Activated T-cell treated with anti-CD3 and anti-CD28 coated beads for 48 hours (primary cell): ENCODE results near the gene SHROOM3.
"Not testable (repeated sequence)": the region's sequence is repeated elsewhere in the genome, so short reads cannot be mapped to it uniquely, and the experiment has no call there.

Experiments used
- DNase-seq: peaks from one replicate; pipeline ENCODE4 v3.0.0-alpha.2; 2020; ENCODE audit warnings: low read depth

The SHROOM3 gene

DNA sequence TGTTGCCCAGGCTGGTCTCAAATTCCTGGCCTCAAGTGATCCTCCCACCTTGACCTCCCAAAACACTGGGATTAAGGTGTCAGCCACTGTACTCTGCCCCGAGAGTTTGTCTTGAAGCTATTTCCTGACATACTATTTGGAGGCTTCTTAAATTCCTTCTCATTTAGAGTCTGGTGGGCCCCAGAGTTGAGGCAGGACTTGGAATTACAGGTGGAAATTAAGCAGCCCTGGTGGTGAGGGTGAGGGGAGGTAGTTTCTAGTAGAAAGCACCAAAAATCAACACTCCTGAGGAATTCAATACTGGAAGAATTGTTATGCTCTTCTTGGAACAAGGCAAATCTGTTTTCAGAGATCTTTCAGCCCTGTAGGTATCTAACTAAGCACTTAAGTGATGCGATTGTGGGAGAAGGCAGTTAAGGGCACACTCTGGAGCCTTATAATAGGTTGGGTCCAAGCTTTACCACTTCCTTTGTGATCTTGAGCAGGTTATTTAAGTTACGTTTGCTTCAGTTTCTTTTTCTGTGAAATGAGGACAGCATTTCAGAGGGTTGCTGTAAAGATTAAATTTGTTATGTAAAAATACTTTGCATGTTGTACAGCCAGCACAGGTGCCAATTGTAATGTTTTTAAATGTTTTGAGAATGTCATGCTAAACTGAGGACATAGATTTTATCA lies 262.2 kb downstream of the SHROOM3 start:
- no peak for DNase-seq

DNA sequence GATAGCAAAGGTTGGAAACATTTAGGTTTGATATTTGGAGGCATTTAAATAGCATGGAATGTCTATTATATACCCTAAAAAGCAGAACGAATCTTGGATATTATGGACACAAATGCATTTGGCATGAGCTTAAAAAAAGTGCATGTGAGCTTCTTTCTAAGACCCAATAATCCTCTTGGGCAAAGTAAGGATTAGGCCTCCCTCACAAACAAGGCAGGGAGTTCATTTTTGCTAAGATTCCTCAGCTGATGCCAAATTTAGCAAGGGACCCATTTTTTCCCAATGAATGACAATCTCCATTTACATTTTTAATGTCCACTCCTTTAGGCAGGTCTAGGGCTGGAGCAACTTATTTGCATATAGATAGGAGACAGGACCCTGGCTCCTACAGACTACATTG lies 263.1 kb downstream of the SHROOM3 start:
- no peak for DNase-seq

DNA sequence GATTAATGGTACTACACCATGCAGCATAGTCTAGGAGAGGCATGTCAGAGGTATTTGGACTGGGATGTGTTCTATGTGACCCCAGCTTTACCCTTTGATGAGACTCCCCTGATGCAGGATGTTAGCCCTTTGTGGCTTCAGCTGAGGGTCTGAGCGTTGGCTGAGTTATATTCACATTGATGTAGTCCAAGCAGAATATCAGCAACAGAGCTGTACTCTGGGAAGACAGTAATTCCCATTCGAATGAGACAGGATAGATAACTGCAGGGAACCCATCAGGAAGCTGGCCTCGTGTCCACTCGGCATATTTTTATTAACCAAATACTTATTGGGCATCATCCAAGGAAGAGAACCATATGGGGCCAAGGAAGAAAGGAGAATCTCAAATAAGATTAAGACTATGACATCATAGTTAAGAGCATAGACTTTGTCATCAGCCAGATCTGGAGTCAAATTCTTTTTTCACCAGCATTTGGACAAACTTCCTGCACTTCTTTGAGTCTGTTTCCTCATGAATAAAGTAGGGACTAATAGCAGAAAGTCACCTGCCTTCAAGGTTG lies 264.8 kb downstream of the SHROOM3 start:
- DNase-seq: no peak

DNA sequence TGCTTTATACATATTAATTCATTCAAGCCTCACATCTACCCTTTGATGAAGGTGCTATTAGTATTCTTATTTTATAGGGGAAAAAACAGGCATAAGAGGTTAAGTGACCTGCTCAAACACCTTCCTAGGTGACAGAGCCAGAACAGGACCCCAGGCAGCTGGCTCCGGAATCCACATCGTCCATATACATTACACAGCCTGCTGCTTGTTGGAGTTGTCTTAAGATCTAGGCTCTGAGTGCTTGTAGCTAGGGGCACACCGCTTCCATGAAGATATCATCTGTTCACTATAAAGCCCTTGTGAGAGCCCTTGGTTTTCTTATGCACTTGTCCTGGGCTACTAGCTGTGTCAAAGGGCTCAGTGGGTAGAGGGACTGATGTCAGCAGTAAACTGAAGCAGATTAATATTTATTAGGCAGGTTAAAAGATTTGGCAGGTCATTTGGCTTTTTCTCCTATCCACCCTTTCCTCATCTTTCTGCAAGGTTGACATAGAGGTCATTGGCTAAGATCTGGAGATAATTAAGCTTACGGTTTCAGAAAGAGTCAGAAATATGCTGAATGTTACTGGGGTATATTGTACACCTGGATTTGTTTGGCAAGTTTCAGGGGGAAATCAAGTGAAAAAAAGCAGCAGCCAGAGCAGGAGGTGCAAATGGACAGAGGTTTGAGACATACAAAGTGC lies 267.6 kb downstream of the SHROOM3 start:
- no peak for DNase-seq

DNA sequence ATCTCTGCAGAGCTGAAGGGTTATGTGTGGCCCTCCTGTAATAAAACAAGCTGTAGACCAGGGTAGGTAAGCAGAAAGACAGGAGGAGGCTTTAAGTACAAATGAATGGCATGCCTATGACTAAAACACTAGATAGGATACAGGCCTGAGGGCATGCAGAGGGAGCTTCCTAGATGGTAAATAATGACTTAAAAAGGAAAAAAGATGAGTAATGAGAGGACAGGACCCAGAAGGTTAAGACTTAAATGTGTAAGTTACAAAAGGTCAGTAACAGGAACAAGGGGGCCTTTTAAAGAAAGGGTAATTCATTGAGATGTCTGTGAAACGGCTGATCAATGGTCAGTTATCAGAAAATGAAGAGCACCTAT lies 268.1 kb downstream of the SHROOM3 start:
- DNase-seq: no peak

DNA sequence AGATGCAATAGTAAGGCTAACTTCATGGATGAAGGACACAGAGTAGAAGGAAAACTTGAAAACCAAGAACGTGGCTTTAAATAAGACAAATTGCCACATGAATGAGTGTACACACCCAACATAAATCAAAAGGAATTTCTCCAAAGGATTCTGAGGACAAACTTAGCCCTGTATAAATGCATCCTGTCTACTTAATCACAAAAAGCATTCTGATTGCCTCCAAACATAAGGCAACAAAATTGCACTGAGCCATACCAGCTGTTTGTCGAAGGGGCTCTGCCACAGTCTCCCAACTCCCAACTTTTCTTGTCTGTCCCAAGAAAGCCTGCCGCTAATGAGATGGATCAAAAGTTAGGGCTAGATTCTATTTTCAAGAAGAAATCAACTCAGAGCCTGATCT lies 268.6 kb downstream of the SHROOM3 start:
- no peak for DNase-seq

DNA sequence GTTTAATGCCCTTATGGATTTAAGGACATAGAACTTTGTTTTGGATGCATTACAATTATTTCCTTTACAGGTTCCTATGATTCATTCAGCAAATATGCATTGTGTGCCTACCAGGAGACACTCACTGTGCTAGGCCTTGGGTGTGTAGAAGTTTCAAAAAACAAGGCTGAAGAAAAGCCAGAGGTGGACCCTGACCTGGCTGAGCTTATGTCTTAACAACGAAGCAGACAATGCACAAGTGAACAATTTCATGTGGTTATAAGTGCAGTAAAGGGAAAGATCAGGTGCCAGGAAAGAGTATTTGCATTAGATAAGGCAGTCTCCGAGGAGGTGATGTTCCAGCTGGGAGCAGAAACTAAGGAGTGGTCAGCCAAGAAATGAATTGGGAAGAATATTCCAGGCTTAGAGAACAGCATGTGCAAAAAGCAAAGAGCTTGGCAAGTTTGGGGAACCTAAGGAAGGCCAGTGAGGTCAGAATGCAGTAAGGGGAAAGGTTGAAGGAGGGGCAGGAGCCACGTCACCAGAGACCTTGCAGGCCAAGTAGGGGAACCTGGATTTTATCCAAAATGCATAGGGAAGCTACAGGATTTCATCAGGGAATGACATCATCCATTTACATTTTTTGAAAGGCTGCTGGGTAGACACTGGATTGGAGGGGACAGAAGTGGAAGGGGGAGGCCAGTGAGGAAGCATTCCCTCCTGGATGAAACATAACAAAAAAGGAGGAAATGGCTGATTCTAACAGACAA lies 269.3 kb downstream of the SHROOM3 start:
- DNase-seq: no peak

DNA sequence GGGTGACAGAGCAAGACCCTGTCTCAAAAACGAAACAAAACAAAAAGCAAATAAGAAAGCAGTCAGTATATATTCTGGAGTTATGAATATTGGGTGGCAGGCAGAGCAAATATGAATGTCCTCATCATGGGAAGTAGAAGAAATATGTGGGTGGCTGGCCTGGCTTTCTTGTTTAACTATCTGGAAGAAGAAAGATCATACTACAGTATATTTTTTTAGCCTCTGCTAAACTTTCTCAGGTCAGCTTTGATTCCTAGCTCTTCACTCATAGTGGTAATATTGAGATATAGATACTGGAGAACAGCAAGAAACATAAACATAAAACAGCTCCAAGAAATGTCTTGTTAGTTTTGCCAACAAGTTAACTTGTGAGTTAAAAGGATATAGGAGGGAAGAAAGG lies 270.4 kb downstream of the SHROOM3 start:
- DNase-seq: no peak

DNA sequence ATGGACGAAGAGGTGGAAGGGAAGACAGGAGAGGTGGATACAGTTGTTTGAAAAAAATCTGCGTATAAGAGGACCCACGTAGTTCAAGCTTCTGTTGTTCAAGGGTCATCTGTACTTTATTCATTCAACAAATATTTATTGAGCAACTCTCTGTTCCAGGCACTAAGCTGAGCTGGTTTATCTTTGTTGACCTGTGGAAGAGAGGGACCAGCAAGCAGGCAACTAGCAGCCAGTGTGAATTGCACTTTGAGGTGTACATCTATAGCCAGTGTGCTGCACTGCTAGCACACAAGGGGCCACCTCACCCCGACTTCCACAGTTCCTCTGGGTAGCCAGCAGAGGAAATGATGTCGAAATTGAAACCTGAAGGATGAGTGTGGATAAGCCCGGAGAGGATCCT lies 271.6 kb downstream of the SHROOM3 start:
- no peak for DNase-seq

DNA sequence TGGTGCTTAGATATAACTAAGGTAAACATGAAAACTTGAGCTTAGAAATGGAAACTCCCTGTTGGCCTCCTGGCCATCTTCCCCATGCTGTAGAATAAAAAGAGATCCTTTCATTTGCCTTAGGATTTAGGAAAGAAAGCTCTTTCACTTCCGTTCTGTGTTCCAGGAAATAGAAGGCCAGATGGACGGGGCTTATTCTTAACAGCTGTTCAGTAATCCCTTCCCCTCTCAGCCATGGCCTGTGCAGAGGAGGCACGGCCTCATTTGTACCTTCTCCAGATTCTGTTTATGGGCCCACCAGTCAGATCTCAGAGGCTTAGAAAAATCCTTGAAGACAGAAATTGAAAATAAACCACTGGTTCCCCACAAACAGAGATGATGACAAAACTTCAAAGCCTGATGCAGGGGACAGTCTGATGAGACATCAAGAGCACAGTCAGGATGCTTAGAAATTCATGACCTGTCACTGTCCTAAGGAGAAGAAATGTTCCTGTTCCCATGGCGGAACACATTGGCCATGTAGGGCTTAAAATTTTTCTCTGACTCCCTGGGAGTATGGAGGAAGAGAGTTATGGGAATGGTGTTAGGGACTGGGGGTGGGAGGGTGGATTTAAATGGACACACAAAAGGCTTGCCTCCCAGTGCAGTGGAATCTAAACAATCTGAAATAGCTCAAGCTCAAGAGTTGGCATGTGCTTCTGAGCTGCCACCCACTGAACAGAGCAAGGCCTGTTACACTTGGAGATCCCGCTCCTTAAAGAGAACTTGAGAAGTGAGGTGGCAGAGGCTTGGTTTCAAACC lies 274.1 kb downstream of the SHROOM3 start:
- DNase-seq: no peak

DNA sequence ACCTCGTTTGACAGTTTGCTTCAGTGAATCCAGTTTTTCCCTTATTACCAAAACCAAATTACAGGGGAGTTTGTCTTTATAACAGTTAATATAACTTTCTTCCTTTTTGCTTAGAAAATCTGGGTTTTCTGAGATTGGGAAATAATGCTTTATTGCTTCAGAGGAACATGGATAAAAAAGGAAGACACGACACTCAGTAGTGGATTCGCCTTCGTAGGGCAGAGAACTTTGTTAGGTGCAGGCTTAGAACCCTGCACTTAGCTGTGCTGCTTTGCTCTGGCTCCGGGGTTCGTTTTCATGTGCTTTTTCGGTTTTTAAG lies 274.7 kb downstream of the SHROOM3 start:
- DNase-seq: no peak

DNA sequence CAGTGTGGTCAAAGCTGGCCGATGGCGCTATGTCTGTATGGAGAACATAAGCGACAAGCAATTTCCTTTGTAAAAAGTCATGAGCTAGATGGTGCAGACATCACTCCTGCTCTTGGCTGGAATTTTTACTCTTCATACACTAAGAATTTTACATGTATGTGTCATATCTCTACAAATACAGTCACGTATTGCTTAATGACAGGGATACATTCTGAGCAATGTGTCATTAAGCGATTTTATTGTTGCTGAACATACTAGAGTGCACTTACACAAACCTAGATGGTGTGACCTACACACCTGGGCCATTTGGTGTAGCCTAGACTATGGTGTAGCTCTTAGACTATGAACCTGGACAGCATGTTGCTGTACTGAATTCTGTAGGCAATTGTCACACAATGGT lies 277.5 kb downstream of the SHROOM3 start:
- DNase-seq: no peak

DNA sequence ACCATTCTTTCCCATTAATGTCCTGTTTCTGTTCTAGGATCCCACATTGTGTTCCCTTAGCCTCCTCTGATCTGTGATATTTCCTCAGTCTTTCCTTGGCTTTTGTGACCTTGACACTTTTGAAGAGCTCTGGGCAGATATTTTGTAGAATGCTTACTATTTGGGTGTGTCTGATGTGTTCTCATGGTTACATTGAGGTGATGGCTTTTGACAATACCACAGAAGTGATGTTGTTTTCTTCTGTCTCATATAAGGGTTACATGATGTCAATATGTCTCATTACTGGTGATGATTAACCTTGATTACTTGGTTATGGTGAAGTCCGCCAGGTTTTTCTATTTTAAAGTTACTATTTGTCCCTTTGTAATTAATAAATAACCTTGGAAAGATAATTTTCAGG lies 279.2 kb downstream of the SHROOM3 start:
- DNase-seq: no peak

DNA sequence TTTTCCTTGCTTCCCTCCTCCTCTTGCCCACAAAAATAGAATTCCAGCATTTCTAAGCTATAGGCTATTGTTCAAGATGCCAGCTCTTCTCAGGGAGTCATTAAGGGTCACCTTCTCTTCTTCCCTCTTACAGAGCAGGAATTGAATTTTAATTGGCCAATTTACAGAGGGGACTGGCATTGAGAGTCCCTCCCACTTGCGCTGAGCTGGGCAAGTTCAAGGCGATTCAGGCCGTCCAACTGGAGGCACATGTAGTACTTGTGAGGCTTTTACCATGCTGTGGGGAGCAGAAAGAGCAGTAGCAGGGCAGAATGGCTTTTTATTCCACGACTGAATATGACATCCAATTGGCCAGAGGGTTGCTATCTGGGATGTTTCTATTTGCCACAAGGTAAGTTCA lies 281.0 kb downstream of the SHROOM3 start:
- no peak for DNase-seq

DNA sequence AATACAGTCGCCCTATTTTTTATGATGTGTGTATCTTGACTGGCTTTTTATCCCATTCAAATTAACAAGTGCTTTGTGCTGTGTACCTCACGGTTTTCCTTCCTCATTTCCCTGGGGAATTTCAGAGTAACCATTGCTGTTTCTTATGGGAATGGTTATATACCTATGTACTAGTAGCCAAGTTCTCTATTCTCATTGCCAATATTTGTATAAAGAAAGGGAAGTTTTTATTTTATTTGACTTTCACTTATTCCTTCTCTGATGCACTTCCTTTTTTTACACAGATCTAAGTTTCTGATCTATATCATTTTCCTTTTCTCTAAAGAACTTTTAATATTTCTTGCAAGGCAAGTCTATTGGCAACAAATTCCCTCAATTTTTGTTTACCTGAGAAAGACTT lies 281.6 kb downstream of the SHROOM3 start:
- no peak for DNase-seq

DNA sequence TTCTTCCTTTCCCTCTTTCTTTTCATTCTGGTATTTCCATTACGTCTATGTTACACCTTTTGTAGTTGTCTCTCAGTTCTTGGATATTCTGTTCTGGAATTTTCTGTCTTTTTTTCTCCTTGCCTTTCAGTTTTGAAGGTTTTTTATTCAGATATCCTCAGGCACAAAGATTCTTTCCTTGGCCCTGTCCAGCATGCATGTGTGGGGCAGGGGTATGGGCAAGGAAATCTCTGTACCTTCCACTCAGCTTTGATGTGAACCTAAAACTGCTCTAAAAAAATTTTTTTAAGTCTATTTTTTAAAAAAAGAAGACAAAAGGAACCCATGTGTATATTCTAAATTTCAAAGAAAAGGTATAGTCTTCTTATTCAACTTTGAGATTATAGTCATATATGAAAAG lies 282.4 kb downstream of the SHROOM3 start:
- DNase-seq: no peak

DNA sequence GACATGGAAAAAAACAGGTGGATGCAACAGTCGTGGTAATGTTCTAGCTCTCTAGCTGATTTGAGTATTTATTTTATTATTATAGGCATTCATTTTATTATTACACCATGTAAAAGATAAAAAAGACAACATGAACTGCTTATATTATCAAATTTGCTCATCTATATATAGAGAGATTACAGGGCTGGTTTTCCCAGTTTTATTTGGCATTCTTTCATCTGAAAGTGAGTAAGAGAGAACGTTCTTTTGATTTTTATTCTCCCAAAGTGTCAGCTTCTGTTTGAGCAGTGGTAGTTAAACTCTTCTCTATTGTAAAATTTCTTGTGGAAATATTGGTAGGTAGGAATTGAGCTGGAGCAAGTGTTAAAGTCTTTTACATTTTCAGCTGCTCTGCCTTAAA lies 283.0 kb downstream of the SHROOM3 start:
- DNase-seq: no peak

DNA sequence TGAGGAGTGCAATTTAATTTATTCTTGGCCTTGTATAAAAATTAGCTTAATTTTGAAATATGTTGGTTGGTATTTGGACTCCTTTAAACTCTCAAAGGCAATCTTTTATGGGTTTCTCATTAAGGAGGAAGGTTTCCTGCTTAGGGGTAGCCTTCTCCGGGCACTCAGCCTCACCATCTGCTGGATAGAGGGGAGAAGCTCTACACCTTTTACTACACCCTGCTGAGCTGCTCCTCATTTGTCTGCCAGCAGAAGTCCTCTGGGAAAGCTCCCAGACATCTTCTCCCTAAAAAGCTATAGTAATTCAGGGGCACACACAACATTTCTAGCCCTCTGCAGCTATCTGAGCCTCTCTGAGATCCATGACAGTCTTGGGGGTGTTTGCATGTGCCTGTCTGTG lies 283.8 kb downstream of the SHROOM3 start:
- DNase-seq: no peak

DNA sequence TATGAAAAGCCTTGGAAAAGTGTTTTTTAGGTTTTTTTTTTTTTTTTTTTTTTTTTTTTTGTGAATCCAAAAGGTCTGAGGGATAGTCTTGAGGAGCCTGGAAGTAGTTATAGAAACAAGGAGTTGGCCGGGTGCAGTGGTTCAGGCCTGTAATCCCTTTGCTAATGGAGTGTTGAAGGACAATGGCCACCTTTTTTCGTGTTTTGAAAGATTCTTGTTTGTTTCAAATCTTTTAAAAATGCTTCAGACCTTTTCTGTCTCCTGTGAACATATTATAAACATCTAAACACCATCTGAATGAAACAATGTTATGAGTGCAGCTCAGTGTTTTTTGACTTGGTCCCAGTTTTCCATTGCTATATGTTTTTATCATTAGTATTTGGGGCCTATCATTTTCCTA lies 285.1 kb downstream of the SHROOM3 start:
- DNase-seq: no peak

DNA sequence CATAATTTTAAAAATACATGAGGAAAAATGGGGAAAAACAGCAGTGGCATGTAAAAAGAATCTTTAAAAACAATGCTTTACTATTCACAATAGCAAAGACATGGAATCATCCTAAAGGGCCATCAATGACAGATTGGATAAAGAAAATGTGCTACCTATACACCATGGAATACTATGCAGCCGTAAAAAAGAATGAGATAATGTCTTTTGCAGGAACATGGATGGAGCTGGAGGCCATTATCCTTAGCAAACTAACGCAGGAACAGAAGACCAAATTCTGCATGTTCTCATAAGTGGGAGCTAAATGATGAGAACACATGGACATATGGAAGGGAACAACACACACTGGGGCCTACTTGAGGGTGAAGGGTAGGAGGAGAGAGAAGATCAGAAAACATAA lies 287.1 kb downstream of the SHROOM3 start:
- not testable (repeated sequence) for DNase-seq

DNA sequence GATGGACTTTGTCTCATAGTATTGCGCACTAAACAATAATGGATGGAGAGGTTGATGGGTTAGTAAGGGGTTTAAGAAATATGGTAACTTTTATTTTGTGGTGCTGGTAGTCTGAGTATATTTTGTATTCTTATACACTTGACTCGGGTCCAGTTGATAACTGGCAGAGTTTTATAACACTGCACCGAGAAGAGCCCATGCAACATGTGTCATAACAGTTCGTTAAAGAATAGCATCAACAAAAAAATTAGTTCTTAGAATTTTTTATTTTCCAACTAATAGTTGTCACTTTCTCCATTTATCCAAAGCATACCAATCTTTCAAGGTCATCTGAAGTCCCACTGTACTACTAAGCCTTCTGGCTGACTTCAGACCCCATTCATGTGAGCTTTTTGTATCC lies 287.8 kb downstream of the SHROOM3 start:
- no peak for DNase-seq

DNA sequence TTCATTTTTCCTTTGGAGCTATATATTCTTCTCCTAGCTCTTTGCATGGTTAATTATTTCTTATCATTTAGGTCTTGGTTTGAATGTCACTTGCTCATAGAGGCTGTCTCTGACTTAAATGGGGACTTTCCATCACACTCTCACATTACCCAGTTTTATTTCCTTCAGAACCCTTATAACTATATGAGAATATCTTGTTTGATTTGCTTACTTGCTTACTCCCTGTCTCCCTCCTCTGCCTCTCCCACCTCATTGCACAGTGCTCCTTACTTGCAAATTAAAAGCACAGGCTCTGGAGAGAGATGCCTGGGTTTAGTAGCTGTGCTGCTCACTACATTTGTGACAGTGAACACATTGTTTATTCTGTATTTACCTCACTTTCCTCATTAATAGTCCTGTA lies 288.3 kb downstream of the SHROOM3 start:
- DNase-seq: no peak

DNA sequence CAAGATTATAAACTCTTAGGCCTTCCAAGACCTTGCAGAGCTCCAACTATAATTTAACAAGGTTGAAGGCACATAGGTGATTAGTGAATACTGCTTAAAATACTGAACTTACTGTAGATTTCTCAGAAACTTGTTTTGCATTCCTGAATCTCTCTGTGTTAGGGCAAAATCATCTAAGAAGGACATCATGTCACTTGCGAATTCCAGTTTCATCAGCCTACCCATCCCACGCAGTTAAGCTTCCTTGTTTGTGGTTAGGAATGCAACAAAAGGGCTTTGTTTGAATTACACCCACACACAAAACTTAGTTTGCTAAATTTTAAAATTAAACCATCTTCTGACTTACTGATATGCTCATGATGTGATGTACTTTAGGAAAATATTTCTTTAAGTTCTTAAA lies 288.9 kb downstream of the SHROOM3 start:
- DNase-seq: no peak
